ENCODE results near the gene NKX1-2. TPM values are rescaled to one million over a fixed set of nuclear protein-coding genes. Genes with fewer than 3 reads are reported as not detected.

The NKX1-2 gene
- total RNA-seq, 1 donor from 2014 or later, result not detected

DNA sequence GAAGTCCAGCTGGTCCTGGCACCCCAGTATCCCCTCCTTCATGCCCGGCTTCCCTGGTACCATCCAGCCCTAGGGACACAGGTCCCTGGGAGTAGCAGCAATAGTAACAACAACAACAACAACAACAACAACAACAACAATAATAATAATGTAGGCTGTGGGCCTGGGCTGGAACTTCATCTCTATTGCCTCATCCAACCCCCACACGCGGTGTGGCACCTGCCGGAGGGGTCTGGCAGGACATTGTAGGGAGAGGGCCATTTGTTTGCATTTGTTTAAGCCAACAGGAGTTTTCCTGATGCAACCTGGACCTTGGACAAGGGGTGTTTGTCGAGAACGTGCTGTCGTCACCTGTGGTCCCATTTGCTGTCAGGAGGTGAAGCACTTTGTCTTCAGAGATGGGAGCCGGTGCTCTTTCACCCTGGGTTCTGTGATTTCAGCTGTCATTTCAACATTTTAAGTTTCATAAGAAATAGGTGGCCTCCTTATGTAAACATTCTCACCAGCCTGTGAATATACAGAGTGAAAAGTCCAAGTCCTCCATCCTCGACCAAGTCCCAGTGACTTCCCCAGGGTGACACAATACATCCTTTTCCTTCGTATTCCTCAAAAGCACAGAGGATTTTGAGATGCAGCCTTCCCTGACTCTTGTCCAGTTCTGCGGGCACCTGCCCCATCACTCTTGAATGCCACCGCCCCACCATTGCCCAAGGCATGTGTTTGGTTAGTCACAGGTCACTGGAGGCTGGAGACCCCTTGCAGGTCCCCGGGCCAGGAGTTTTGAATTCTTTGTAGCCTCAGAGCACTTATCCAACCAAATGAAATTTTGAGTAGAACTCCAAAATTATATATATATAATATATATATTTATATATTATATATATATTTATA, 21.0 kb upstream of the NKX1-2 start:
- Mint-ChIP-seq H3K9me3 (ENCODE audit: unreplicated experiment) (no peaks in the 10 kb centered on the region), H3K4me1 (ENCODE audit: unreplicated experiment) (no peaks in the 10 kb centered on the region), H3K36me3 (ENCODE audit: unreplicated experiment) (no peaks in the 10 kb centered on the region), H3K4me3 (ENCODE audit: unreplicated experiment) (no peak overlapping the region), H3K27ac (ENCODE audit: unreplicated experiment) (no peak overlapping the region), H3K27me3 (ENCODE audit: unreplicated experiment) (no peaks in the 10 kb centered on the region)
- no peak for DNase-seq (ENCODE audit: extremely low spot score, unreplicated experiment)
- no peak for TF ChIP-seq CTCF (IDR thresholded peaks at IDR 0.05)

GRCh38 chr10:124469956-124470484, 20.2 kb upstream of the NKX1-2 start:
- TF ChIP-seq CTCF (IDR thresholded peaks at IDR 0.05), result no peak
- no peak overlapping the region for H3K27ac Mint-ChIP-seq (ENCODE audit: unreplicated experiment)
- no peak for DNase-seq (ENCODE audit: extremely low spot score, unreplicated experiment)
- no peaks in the 10 kb centered on the region for H3K4me1 Mint-ChIP-seq (ENCODE audit: unreplicated experiment)
- no peaks in the 10 kb centered on the region for H3K27me3 Mint-ChIP-seq (ENCODE audit: unreplicated experiment)
- H3K36me3 Mint-ChIP-seq (ENCODE audit: unreplicated experiment), result no peaks in the 10 kb centered on the region
- no peak overlapping the region for H3K4me3 Mint-ChIP-seq (ENCODE audit: unreplicated experiment)
- H3K9me3 Mint-ChIP-seq (ENCODE audit: unreplicated experiment), result no peaks in the 10 kb centered on the region

DNA sequence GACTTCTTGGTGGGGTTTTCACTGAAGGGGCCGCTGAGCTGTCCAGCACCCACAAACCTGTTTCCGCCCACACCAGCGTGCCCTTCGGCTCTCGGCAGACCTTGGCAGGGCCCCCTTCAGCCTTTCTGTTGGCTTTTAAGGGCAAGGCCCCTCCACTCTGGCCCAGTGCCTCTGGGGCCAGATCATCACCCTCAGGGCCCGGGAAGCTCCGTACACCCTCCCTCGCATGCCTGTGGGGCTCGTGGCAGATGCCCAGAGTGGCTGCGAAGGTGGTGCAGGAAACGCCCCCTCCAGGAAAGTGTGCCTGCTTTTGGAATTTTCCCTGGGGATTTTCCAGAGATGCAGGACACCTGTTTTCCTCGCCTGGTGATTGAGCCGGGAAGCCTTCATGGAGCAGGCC, 18.8 kb upstream of the NKX1-2 start:
- no peak overlapping the region for H3K4me3 Mint-ChIP-seq (ENCODE audit: unreplicated experiment)

GRCh38 chr10:124467165-124467564, 17.3 kb upstream of the NKX1-2 start:
- Mint-ChIP-seq H3K4me1 (ENCODE audit: unreplicated experiment) (peaks cover 3% of the 10 kb centered on the region), H3K27ac (ENCODE audit: unreplicated experiment) (no peak overlapping the region), H3K27me3 (ENCODE audit: unreplicated experiment) (no peaks in the 10 kb centered on the region), H3K4me3 (ENCODE audit: unreplicated experiment) (no peak overlapping the region), H3K36me3 (ENCODE audit: unreplicated experiment) (no peaks in the 10 kb centered on the region), H3K9me3 (ENCODE audit: unreplicated experiment) (no peaks in the 10 kb centered on the region)
- no peak for DNase-seq (ENCODE audit: extremely low spot score, unreplicated experiment)
- no peak for TF ChIP-seq CTCF (IDR thresholded peaks at IDR 0.05)

More for the DNA sequence above, 18.8 kb upstream of the NKX1-2 start:
- no peak for TF ChIP-seq CTCF (IDR thresholded peaks at IDR 0.05)
- Mint-ChIP-seq H3K4me1 (ENCODE audit: unreplicated experiment) (no peaks in the 10 kb centered on the region), H3K27me3 (ENCODE audit: unreplicated experiment) (no peaks in the 10 kb centered on the region), H3K36me3 (ENCODE audit: unreplicated experiment) (no peaks in the 10 kb centered on the region), H3K27ac (ENCODE audit: unreplicated experiment) (no peak overlapping the region), H3K9me3 (ENCODE audit: unreplicated experiment) (no peaks in the 10 kb centered on the region)
- DNase-seq (ENCODE audit: extremely low spot score, unreplicated experiment), result no peak

GRCh38 chr10:124465777-124466488, 16.1 kb upstream of the NKX1-2 start:
- no peak for DNase-seq (ENCODE audit: extremely low spot score, unreplicated experiment)
- no peak overlapping the region for H3K4me3 Mint-ChIP-seq (ENCODE audit: unreplicated experiment)
- no peaks in the 10 kb centered on the region for H3K36me3 Mint-ChIP-seq (ENCODE audit: unreplicated experiment)
- no peak for TF ChIP-seq CTCF (IDR thresholded peaks at IDR 0.05)
- no peak overlapping the region for H3K27ac Mint-ChIP-seq (ENCODE audit: unreplicated experiment)
- no peaks in the 10 kb centered on the region for H3K9me3 Mint-ChIP-seq (ENCODE audit: unreplicated experiment)
- H3K4me1 Mint-ChIP-seq (ENCODE audit: unreplicated experiment), result peaks cover 8% of the 10 kb centered on the region
- H3K27me3 Mint-ChIP-seq (ENCODE audit: unreplicated experiment), result no peaks in the 10 kb centered on the region
